HG02571 (cell line): ENCODE data around the gene RAD51B.
A peak's percentile ranks its signal among the peaks of the same experiment; 100 is the strongest.

Experiments
- ATAC-seq: cut with Tn5 transposase; IDR thresholded peaks from one replicate; pipeline ENCODE4 v1.9.1; 2021; ENCODE audit warnings: mild to moderate bottlenecking, moderate library complexity; ENCODE audit not compliant: unreplicated experiment

Gene RAD51B

GRCh38 chr14:67833403-67833802, 13.8 kb downstream of the RAD51B start:
- no peak for ATAC-seq

- ATAC-seq: no peak
Observed at GRCh38 chr14:67835596-67835995, 16.0 kb downstream of the RAD51B start.

GRCh38 chr14:67837011-67837624, 17.5 kb downstream of the RAD51B start:
- ATAC-seq: no peak

GRCh38 chr14:67846029-67846610, 26.5 kb downstream of the RAD51B start:
- ATAC-seq: no peak

- ATAC-seq: no peak
Observed at GRCh38 chr14:67850066-67850830, 30.7 kb downstream of the RAD51B start.

- no peak for ATAC-seq
Observed at GRCh38 chr14:67851785-67852410, 32.3 kb downstream of the RAD51B start.

GRCh38 chr14:67852926-67853604, 33.5 kb downstream of the RAD51B start:
- ATAC-seq: no peak

GRCh38 chr14:67853715-67854114, 34.1 kb downstream of the RAD51B start:
- ATAC-seq: no peak

- ATAC-seq: no peak
Observed at GRCh38 chr14:67856827-67857226, 37.2 kb downstream of the RAD51B start.

GRCh38 chr14:67857778-67858350, 38.3 kb downstream of the RAD51B start:
- ATAC-seq: no peak

GRCh38 chr14:67859169-67859749, 39.7 kb downstream of the RAD51B start:
- ATAC-seq: no peak

GRCh38 chr14:67863223-67863622, 43.6 kb downstream of the RAD51B start:
- no peak for ATAC-seq

- ATAC-seq: no peak
Observed at GRCh38 chr14:67875175-67876006, 55.8 kb downstream of the RAD51B start.

- ATAC-seq: no peak
Observed at GRCh38 chr14:67879026-67879425, 59.4 kb downstream of the RAD51B start.

- ATAC-seq: peak; percentile 91
Observed at GRCh38 chr14:67881225-67881624, 61.6 kb downstream of the RAD51B start.

GRCh38 chr14:67882986-67883555, 63.5 kb downstream of the RAD51B start:
- ATAC-seq: no peak

- no peak for ATAC-seq
Observed at GRCh38 chr14:67883717-67884116, 64.1 kb downstream of the RAD51B start.

GRCh38 chr14:67886191-67886590, 66.6 kb downstream of the RAD51B start:
- ATAC-seq: no peak

GRCh38 chr14:67887478-67887877, 67.9 kb downstream of the RAD51B start:
- no peak for ATAC-seq
